H9 (cell line): ENCODE data around the gene APBB2. TPM values are rescaled to one million over a fixed set of nuclear protein-coding genes. Genes with fewer than 3 reads are reported as not detected.
A peak's percentile ranks its signal among the peaks of the same experiment; 100 is the strongest.

Experiments used
- DNase-seq: peaks from one replicate; pipeline ENCODE4 v3.0.0-alpha.2; 2017
- H2AFZ ChIP-seq: one replicate; pipeline ENCODE4 v1.6.1; 2013; ENCODE audit warnings: mild to moderate bottlenecking, low read length, control low read depth, moderate library complexity
- H2AK5ac ChIP-seq: 2 replicates; pipeline ENCODE4 v1.6.1; 2013; ENCODE audit warnings: low read length, control low read depth, mixed read lengths; ENCODE audit not compliant: insufficient read length
- H2BK120ac ChIP-seq: one replicate; pipeline ENCODE4 v1.6.1; 2013; ENCODE audit warnings: low read depth, mild to moderate bottlenecking, low read length, control low read depth, inconsistent platforms; ENCODE audit not compliant: poor library complexity, severe bottlenecking
- H2BK12ac ChIP-seq: 2 replicates; pipeline ENCODE4 v1.6.1; 2013; ENCODE audit warnings: low read length, control low read depth, mixed read lengths, low read depth; ENCODE audit not compliant: insufficient read length
- H2BK15ac ChIP-seq: 2 replicates; pipeline ENCODE4 v1.6.1; 2013; ENCODE audit warnings: low read depth, low read length, control low read depth
- H2BK20ac ChIP-seq: one replicate; pipeline ENCODE4 v1.6.1; 2013; ENCODE audit warnings: low read depth, mild to moderate bottlenecking, low read length, control low read depth, inconsistent platforms; ENCODE audit not compliant: poor library complexity, severe bottlenecking
- H2BK5ac ChIP-seq: 2 replicates; pipeline ENCODE4 v1.6.1; 2013; ENCODE audit warnings: low read length, control low read depth, mixed read lengths; ENCODE audit not compliant: insufficient read length
- H3K14ac ChIP-seq: 2 replicates; pipeline ENCODE4 v1.6.1; 2013; ENCODE audit warnings: low read length, control low read depth; ENCODE audit not compliant: insufficient read depth
- H3K18ac ChIP-seq: 2 replicates; pipeline ENCODE4 v1.6.1; 2013; ENCODE audit warnings: low read depth, mild to moderate bottlenecking, mixed read lengths, low read length, control low read depth; ENCODE audit not compliant: insufficient read length
- H3K23ac ChIP-seq: 2 replicates; pipeline ENCODE4 v1.6.1; 2013; ENCODE audit warnings: low read length, control low read depth, mixed read lengths, low read depth; ENCODE audit not compliant: insufficient read length
- H3K23me2 ChIP-seq: 2 replicates; pipeline ENCODE4 v1.6.1; 2013; ENCODE audit warnings: low read depth, mild to moderate bottlenecking, mixed read lengths, low read length, control low read depth; ENCODE audit not compliant: insufficient read length, poor library complexity, severe bottlenecking
- H3K27ac ChIP-seq: 2 replicates; pipeline ENCODE4 v1.5.1; 2013; ENCODE audit warnings: low read length, control low read depth, mixed read lengths, low read depth; ENCODE audit not compliant: insufficient read length
- H3K27me3 ChIP-seq: 2 replicates; pipeline ENCODE4 v1.6.1; 2013; ENCODE audit warnings: low read length, control low read depth, inconsistent platforms; ENCODE audit not compliant: insufficient read depth
- H3K4ac ChIP-seq: 2 replicates; pipeline ENCODE4 v1.6.1; 2013; ENCODE audit warnings: low read depth, mild to moderate bottlenecking, control low read depth, inconsistent platforms, low read length, moderate library complexity
- H3K4me1 ChIP-seq: 2 replicates; pipeline ENCODE4 v1.6.1; 2013; ENCODE audit warnings: low read length, control low read depth, inconsistent platforms; ENCODE audit not compliant: insufficient read depth
- H3K4me2 ChIP-seq: 2 replicates; pipeline ENCODE4 v1.6.1; 2013; ENCODE audit warnings: low read length, control low read depth, mixed read lengths; ENCODE audit not compliant: insufficient read length, insufficient read depth
- H3K56ac ChIP-seq: 2 replicates; pipeline ENCODE4 v1.6.1; 2013; ENCODE audit warnings: low read depth, mild to moderate bottlenecking, mixed read lengths, low read length, control low read depth; ENCODE audit not compliant: insufficient read length
- H3K79me1 ChIP-seq: 2 replicates; pipeline ENCODE4 v1.6.1; 2013; ENCODE audit warnings: low read depth, mild to moderate bottlenecking, moderate library complexity, low read length, control low read depth, inconsistent platforms; ENCODE audit not compliant: insufficient read depth, poor library complexity, severe bottlenecking
- H3K79me2 ChIP-seq: 2 replicates; pipeline ENCODE4 v1.6.1; 2013; ENCODE audit warnings: low read length, control low read depth, inconsistent platforms; ENCODE audit not compliant: insufficient read depth
- H3K9ac ChIP-seq: 2 replicates; pipeline ENCODE4 v1.6.1; 2013; ENCODE audit warnings: low read length, control low read depth, mixed read lengths; ENCODE audit not compliant: insufficient read length; ENCODE audit errors: extremely low read depth
- H3K9me3 ChIP-seq: one replicate; pipeline ENCODE4 v1.6.1; 2013; ENCODE audit warnings: low read depth, low read length, inconsistent platforms; ENCODE audit not compliant: control insufficient read depth
- H3T11ph ChIP-seq: one replicate; pipeline ENCODE4 v1.6.1; 2013; ENCODE audit warnings: mild to moderate bottlenecking, low read length, control low read depth, inconsistent platforms
- H4K20me1 ChIP-seq: one replicate; pipeline ENCODE4 v1.6.1; 2013; ENCODE audit not compliant: control insufficient read depth, insufficient read length, insufficient read depth
- H4K5ac ChIP-seq: 2 replicates; pipeline ENCODE4 v1.6.1; 2013; ENCODE audit warnings: low read depth, mild to moderate bottlenecking, mixed read lengths, low read length, control low read depth; ENCODE audit not compliant: insufficient read length
- H4K8ac ChIP-seq: replicated peaks from 2 replicates; pipeline ENCODE4 v1.6.1; 2013; ENCODE audit warnings: low read length, control low read depth, mixed read lengths, low read depth; ENCODE audit not compliant: insufficient read length
- H4K91ac ChIP-seq: 2 replicates; pipeline ENCODE4 v1.6.1; 2013; ENCODE audit warnings: low read depth, mild to moderate bottlenecking, moderate library complexity, mixed read lengths, low read length, control low read depth; ENCODE audit not compliant: insufficient read length
- H3K27ac Mint-ChIP-seq, 3 experiments: 2 replicates in 2 of 3; 3 replicates in 1 of 3; pipeline ENCODE4 v1.8.0; 2020 to 2021; ENCODE audit warnings: mixed read lengths in 3 of 3, mild to moderate bottlenecking in 1 of 3, moderate library complexity in 1 of 3
- H3K27me3 Mint-ChIP-seq: 2 replicates; pipeline ENCODE4 v1.8.0; 2021; ENCODE audit warnings: low read depth, mild to moderate bottlenecking, moderate library complexity, mixed read lengths
- H3K36me3 Mint-ChIP-seq, 3 experiments: 2 replicates in 2 of 3; 3 replicates in 1 of 3; pipeline ENCODE4 v1.8.0; 2020 to 2021; ENCODE audit warnings: low read depth in 3 of 3, mixed read lengths in 3 of 3; ENCODE audit not compliant: insufficient read depth in 1 of 3
- H3K4me1 Mint-ChIP-seq, 2 experiments: 2 replicates each; pipeline ENCODE4 v1.8.0; 2020; ENCODE audit warnings: mixed read lengths in 2 of 2
- H3K4me3 Mint-ChIP-seq, 2 experiments: 2 replicates in 1 of 2; 3 replicates in 1 of 2; pipeline ENCODE4 v1.8.0; 2020 to 2021; ENCODE audit warnings: mild to moderate bottlenecking in 2 of 2, mixed read lengths in 2 of 2, moderate library complexity in 1 of 2
- H3K9me3 Mint-ChIP-seq, 2 experiments: 2 replicates in 1 of 2; 3 replicates in 1 of 2; pipeline ENCODE4 v1.8.0; 2020; ENCODE audit warnings: mild to moderate bottlenecking in 2 of 2, mixed read lengths in 2 of 2, moderate library complexity in 1 of 2
- WGBS: extraction: QIAGEN DNeasy Blood & Tissue Kit; methylation state at CpG from one replicate; pipeline ENCODE4 v1.1.7; 2013; ENCODE audit warnings: missing lambda C conversion rate, low lambda C conversion rate, mixed read lengths; ENCODE audit not compliant: insufficient read length; ENCODE audit errors: extremely low coverage; 5-methylcytosine and 5-hydroxymethylcytosine counted together
- total RNA-seq: library from RNA; stranded (reverse); gene quantifications from 2 replicates; pipeline ENCODE4 v1.2.1, GENCODE V29; 2021
- TF ChIP-seq, protein P1 (sequence below): fragments of 200-600 bp; sonication (generic); conservative IDR thresholded peaks from 3 replicates; pipeline ENCODE4 v1.8.0; 2021; ENCODE audit warnings: antibody characterized with exemption, mild to moderate bottlenecking

Gene APBB2
- total RNA-seq, 1 experiment from 2014 or later = 39.6 TPM

GRCh38 chr4:40856840-40857362, 357.4 kb downstream of the APBB2 start:
- H2BK20ac ChIP-seq = no peak overlapping the region
- no peaks in the 10 kb centered on the region for H3K9me3 Mint-ChIP-seq
- no peak overlapping the region for H2BK15ac ChIP-seq
- H3K14ac ChIP-seq = peak overlapping the region; percentile 99
- peaks cover 3% of the 10 kb centered on the region; the same call in 1 of the 2 replicates for H3K79me2 ChIP-seq
- no peak overlapping the region for H4K91ac ChIP-seq
- peak overlapping the region; percentile 85 for H3K9ac ChIP-seq
- DNase-seq = peak; percentile 91
- H2AFZ ChIP-seq = no peak overlapping the region
- H2BK12ac ChIP-seq = no peak overlapping the region
- no peaks in the 10 kb centered on the region for H3K27me3 ChIP-seq
- no peak overlapping the region for H3T11ph ChIP-seq
- H2AK5ac ChIP-seq = no peak overlapping the region
- no peak overlapping the region for H3K23ac ChIP-seq
- peak overlapping the region; percentile 95 for H3K18ac ChIP-seq
- no peak overlapping the region; the same call in 1 of the 2 replicates for H3K4ac ChIP-seq
- H3K56ac ChIP-seq = no peak overlapping the region
- no peak overlapping the region for H4K8ac ChIP-seq
- peak overlapping the region; percentile 82 for H3K4me2 ChIP-seq
- H3K4me3 Mint-ChIP-seq = peak overlapping the region; percentile 88 to 93
- H3K27ac ChIP-seq = no peak overlapping the region
- no peaks in the 10 kb centered on the region for H3K9me3 ChIP-seq
- TF ChIP-seq, protein P1, sequence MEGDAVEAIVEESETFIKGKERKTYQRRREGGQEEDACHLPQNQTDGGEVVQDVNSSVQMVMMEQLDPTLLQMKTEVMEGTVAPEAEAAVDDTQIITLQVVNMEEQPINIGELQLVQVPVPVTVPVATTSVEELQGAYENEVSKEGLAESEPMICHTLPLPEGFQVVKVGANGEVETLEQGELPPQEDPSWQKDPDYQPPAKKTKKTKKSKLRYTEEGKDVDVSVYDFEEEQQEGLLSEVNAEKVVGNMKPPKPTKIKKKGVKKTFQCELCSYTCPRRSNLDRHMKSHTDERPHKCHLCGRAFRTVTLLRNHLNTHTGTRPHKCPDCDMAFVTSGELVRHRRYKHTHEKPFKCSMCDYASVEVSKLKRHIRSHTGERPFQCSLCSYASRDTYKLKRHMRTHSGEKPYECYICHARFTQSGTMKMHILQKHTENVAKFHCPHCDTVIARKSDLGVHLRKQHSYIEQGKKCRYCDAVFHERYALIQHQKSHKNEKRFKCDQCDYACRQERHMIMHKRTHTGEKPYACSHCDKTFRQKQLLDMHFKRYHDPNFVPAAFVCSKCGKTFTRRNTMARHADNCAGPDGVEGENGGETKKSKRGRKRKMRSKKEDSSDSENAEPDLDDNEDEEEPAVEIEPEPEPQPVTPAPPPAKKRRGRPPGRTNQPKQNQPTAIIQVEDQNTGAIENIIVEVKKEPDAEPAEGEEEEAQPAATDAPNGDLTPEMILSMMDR = no peak
- H3K4me1 ChIP-seq = no peaks in the 10 kb centered on the region
- H3K4me1 Mint-ChIP-seq = peaks cover 9 to 18% of the 10 kb centered on the region in 2 experiments
- peaks cover 11 to 16% (median 14%) of the 10 kb centered on the region in 3 experiments for H3K36me3 Mint-ChIP-seq
- H3K23me2 ChIP-seq = peaks cover 7% of the 10 kb centered on the region
- no peaks in the 10 kb centered on the region for H4K20me1 ChIP-seq
- no peak overlapping the region for H2BK120ac ChIP-seq
- H3K79me1 ChIP-seq = no peaks in the 10 kb centered on the region
- no peak overlapping the region for H2BK5ac ChIP-seq
- H3K27ac Mint-ChIP-seq = peak overlapping the region in 2 of 3 experiments; percentile 96 to 97; a peak in 5 of 7 replicates
- no peaks in the 10 kb centered on the region; the same call in none of the 2 replicates for H3K27me3 Mint-ChIP-seq
- no CpG with 5 or more reads among the region's 51 CpGs for WGBS
- no peak overlapping the region for H4K5ac ChIP-seq
